Mononuclear cell (primary cell): ENCODE data around the gene RBM46. TPM values are rescaled to one million over a fixed set of nuclear protein-coding genes. Genes with fewer than 3 reads are reported as not detected.
A peak's percentile ranks its signal among the peaks of the same experiment; 100 is the strongest.

Experiments used
- H3K27me3 ChIP-seq: 2 replicates; pipeline ENCODE4 v1.6.0; 2011; ENCODE audit warnings: low read length, control low read depth; ENCODE audit not compliant: insufficient read depth
- H3K4me1 ChIP-seq: 2 replicates; pipeline ENCODE4 v1.5.1; 2011; ENCODE audit warnings: mild to moderate bottlenecking, low read length, control low read depth; ENCODE audit not compliant: insufficient read depth
- H3K4me3 ChIP-seq: 2 replicates; pipeline ENCODE4 v1.5.1; 2011; ENCODE audit warnings: mild to moderate bottlenecking, low read length, moderate library complexity
- H3K9me3 ChIP-seq: 2 replicates; pipeline ENCODE4 v1.5.1; 2011; ENCODE audit warnings: low read depth, mild to moderate bottlenecking, control low read depth, low read length
- total RNA-seq: library from RNA; depleted of rRNA; stranded (reverse); fragments of >200 nt; gene quantifications from one replicate; pipeline ENCODE4 v1.2.3, GENCODE V29; 2012

The RBM46 gene, protein sequence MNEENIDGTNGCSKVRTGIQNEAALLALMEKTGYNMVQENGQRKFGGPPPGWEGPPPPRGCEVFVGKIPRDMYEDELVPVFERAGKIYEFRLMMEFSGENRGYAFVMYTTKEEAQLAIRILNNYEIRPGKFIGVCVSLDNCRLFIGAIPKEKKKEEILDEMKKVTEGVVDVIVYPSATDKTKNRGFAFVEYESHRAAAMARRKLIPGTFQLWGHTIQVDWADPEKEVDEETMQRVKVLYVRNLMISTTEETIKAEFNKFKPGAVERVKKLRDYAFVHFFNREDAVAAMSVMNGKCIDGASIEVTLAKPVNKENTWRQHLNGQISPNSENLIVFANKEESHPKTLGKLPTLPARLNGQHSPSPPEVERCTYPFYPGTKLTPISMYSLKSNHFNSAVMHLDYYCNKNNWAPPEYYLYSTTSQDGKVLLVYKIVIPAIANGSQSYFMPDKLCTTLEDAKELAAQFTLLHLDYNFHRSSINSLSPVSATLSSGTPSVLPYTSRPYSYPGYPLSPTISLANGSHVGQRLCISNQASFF
- total RNA-seq, result not detected

DNA sequence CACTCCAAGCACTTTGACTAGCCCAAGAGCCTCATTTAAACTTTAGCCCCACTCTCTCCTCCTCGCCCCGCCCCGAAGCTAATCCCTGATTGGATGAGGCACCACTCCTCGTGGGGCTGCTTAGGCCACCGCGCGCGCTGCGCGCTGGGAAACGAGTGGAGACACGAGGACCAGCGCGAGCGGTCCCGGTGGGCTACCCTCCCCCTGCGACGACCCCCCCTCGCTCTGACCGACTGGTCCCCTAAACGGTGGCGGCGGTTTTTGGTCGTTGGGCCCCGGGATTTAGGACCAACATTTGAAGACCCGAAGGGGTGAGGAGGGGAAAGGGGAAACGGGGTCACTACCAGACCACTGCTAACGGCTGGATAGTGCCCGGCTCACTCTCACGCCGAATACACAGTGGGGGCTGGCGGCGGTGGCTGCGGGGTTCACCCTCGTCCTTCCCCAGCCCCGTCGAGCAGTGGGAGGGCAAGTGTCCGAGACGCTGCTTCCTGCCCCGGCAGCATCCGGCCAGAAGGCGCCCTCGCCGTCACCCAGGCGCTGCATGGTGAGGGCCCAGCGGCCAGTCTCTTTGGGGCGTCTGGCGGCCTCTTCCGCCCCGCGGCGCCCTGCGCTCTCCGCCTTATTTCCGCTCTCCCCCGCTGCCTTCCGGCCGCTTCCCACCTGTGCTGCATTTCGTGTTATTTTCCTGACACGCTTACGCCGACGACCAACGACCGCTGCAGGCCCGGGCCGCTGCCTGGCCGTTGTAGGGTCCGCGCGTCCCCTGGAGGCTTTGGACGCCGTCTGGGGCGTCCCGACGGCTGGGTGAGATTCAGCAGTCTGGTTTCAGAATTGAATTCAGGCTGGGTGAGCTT is at the start of gene RBM46:
Gene RBM46 (plus strand): TSS at position 147 of the 857 bp plus-strand sequence. CDS start 15,481 bp downstream, outside the sequence.
- H3K4me1 ChIP-seq, result no peaks in the 10 kb centered on the region
- H3K4me3 ChIP-seq, result no peak within 1 kb of the TSS
- H3K27me3 ChIP-seq, result no peaks in the 10 kb centered on the region
- H3K9me3 ChIP-seq, result no peaks in the 10 kb centered on the region

DNA sequence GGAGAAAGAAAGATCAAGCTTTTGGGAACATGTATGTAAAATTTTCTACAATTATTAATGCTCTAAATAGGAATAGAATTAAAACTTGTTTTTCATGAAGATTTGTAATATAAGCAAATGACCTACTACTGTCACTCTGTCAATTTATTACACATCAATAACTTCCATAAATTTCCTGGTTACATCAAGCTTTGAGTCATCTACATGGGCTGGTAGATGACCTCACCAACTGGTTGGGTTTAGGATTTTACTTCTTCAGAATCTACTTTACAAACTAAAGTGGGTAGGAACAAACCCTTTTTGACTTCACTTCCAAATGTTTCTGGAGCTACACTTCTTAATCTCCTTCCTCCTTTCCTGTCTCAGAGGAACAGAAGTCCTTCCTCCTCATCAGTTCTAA is 49.3 kb upstream of the RBM46 start:
- peaks cover 3% of the 10 kb centered on the region for H3K27me3 ChIP-seq

DNA sequence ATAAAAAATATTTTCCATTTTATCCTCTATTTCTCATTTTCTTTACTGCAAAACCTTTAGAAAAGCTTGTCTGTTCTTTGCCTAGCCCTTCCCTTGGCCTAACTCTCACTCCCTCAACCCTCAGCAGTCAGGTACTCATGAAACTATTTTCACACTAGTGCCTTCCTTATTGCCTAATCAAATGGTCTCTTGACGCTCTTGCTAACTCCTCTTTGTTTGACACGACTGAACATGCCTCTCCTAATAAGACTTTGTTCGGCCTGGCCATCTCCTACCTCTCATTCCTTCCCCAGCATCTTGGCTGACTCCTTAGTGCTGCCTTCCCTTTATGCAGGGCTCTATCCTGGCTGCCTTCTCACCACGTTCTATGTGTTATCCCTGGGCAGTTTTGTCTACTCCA is 48.4 kb upstream of the RBM46 start:
- Histone ChIP-seq H3K4me1 (no peaks in the 10 kb centered on the region), H3K4me3 (no peak overlapping the region), H3K27me3 (peaks cover 3% of the 10 kb centered on the region), H3K9me3 (no peaks in the 10 kb centered on the region)

More for the DNA sequence above, 49.3 kb upstream of the RBM46 start:
- no peaks in the 10 kb centered on the region for H3K4me1 ChIP-seq
- no peaks in the 10 kb centered on the region for H3K9me3 ChIP-seq
- no peak overlapping the region for H3K4me3 ChIP-seq

DNA sequence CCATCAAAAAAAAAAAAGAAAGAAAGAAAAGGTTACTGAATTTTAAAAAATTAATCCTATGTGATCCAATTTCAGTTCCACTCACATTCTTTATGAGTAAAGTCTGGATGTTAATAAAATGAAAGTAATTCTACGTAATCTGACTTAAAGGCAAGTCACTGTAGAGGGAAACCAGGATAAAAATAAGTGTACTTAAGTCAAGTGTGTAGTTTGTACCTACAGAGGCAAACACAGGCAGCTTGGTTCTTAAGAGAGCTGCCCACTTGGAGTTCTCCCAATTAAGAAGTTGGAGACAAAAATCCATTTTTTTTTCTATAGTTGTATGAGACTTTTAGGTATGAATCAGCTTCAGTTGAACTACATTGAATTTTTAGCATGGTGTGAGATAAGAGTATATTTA is 44.3 kb upstream of the RBM46 start:
- Histone ChIP-seq H3K9me3 (no peaks in the 10 kb centered on the region), H3K4me3 (no peak overlapping the region), H3K4me1 (no peaks in the 10 kb centered on the region), H3K27me3 (peaks cover 26% of the 10 kb centered on the region)

DNA sequence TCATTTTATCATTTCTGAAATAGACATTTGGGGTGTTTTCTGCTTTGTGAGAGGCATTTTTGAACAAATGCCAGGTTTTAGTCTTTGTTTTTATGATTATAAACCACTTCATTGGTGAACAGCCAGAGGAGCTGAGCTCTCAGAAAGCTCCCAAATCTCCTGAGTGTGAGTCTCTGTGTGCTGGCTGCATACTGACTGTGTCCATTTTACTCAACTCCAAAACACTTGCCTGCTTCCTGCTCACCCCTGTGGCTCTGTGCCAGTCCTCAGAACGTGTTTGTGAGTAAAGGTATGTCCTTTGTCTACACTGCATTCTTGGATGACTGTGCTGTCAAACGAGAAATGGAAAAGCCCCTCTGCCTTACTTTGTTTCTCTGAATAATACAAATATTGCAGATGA is 42.6 kb upstream of the RBM46 start:
- Histone ChIP-seq H3K27me3 (peaks cover 38% of the 10 kb centered on the region), H3K4me1 (peaks cover 4% of the 10 kb centered on the region), H3K4me3 (no peak overlapping the region), H3K9me3 (no peaks in the 10 kb centered on the region)

DNA sequence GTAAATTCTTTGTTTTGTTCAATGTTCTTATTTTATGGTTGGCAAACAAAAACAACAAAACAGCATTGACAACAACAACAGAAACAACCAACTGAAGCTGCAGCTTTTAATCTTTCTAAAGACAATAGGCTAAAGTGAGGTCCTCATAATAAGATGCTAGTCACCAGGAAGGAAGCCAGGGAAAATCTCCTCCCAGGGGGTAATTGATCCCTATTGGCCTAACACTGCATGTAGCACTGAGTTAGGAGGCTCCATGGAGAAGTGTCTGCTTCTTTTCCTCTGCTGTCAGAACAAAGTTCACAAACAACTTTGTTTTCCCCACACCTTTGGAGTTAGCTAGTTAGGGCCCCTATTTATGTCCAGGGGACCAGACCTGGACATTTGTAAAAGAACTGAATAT is 42.0 kb upstream of the RBM46 start:
- Histone ChIP-seq H3K4me3 (no peak overlapping the region), H3K27me3 (peaks cover 45% of the 10 kb centered on the region), H3K4me1 (peaks cover 11% of the 10 kb centered on the region)

DNA sequence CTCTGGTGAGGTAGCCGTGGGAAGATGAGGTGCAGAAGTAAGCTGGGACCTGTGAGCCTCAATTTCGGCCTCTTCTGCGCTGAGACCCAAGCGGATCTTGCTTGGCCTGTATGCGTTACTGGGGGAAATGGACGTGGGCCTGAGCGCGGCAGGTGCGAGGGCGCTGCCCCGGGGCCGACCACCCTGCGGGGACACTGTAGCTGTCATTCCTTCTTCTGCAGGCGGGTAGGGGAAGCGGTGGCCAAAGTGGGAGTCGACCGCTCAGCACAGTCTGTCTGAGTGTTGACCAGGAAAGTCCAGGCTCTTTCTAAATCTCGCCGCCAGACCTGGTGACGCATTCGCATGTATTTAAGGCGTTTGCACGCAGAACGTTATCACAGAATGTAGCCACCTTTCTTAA is 40.6 kb upstream of the RBM46 start:
- peaks cover 15% of the 10 kb centered on the region for H3K4me1 ChIP-seq
- H3K4me3 ChIP-seq, result no peak overlapping the region
- H3K27me3 ChIP-seq, result peaks cover 54% of the 10 kb centered on the region

More for the DNA sequence above, 42.0 kb upstream of the RBM46 start:
- H3K9me3 ChIP-seq, result no peaks in the 10 kb centered on the region

DNA sequence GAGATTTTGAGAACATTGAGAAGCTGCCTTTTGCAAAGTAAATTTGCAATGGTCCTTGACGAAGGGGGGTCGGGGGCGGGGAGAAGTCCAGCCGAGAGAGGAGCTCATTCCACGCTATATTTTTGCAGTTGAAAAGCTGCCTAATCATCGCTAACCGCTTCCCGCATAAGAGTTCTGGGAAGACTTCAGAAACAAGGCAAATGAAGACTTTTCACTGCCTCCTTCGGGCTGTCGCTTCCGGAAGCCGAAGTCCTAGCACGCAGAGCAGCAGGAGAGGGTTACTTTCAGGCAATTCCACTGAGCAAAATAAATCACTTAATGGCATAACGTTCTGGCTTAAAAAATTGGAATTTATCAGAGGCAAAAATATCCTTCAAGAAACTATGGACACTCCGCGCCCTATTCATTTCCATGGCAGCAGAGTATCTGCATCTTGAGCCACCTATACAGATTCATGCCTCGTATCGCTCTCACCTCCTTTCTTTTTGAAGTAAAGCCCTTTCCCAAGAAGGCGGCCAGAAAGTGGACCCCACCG is 39.9 kb upstream of the RBM46 start:
- peaks cover 15% of the 10 kb centered on the region for H3K4me1 ChIP-seq
- no peak overlapping the region for H3K4me3 ChIP-seq
- peaks cover 61% of the 10 kb centered on the region for H3K27me3 ChIP-seq
- H3K9me3 ChIP-seq, result no peaks in the 10 kb centered on the region

More for the DNA sequence above, 40.6 kb upstream of the RBM46 start:
- H3K9me3 ChIP-seq, result no peaks in the 10 kb centered on the region

DNA sequence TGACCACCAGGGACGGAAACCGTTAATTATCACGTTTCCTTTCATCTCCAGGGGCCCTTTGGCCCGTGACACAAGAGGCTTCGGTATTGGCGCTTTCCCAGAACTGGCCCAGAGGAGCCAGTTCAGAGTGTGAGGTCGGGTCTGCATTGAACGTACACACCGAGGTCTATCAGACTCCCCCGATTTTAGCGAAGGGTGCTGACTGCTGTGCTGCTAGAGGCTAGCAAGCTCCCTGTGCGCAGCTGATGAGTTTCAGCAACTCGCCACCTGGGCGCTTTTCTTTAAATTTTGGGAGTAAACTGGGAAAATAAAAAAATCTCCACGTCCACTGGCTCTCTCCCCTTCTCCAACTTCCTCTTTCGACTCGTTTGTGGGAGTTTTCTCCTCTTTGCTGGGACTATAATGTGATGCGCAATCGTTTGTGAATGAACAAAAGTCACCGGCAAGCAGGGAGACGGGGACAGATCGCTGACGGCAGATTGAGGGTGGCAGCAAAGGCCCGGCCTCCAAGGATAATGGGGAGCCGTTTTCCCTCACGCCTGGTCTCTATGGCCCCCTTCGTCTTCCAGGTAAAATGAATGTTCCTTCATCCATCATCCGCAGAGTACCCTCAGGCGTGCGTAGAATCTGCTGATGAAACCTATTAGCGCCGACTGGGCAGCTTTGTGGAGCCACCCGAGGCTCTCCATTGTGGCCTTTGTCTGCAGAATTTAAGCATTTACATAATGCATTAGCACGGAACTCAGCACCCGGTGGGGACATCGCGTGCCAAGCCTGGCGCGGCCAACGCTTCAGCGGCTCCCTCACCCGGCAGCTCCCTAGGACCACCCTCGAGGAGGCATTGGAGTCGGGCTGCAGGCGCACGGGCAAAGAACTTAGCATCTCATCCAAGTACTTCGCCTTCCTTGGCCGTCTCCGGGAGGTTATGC is 38.9 kb upstream of the RBM46 start:
- Histone ChIP-seq H3K4me3 (no peak overlapping the region), H3K9me3 (no peaks in the 10 kb centered on the region), H3K27me3 (peaks cover 69% of the 10 kb centered on the region), H3K4me1 (peaks cover 15% of the 10 kb centered on the region)

DNA sequence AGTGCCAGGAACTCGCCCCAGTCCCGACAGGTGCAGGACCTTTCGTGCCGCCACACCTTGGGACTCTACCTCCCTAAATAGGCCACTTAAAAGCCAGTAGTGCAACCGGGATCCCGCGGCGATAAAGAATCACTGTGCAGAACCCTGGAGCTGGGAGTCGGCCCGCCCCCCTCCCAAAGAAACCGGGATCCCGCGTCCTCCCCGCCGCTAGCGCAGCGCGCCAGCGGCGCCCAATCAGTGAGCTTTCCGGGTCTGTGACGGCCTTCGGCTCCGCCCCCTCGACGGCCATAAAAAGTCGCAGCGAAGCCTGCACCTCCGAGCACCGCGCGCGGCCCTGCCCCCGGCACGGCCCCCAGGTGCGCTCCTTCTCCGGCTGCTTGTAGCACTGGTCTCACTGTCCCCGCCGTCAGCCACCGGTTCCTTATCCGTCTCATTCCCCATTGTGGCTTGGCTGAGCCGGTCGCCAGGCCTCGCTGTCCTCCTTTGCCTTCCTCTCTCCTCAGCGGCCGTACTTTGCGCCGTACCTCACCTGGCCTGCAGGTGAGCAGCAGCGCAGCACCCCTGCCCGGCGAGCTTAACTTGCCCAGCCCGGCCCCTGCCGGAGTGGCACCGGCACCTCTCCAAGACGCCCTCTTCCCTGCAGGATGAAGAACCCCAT is 37.3 kb upstream of the RBM46 start, which contains the start of gene LRAT:
Gene LRAT (plus strand): TSS at position 318 of the 658 bp plus-strand sequence. CDS start 327 bp downstream, at position 645.
- Histone ChIP-seq H3K4me3 (peak within 1 kb of the TSS; percentile 24), H3K27me3 (peaks cover 74% of the 10 kb centered on the region), H3K9me3 (no peaks in the 10 kb centered on the region), H3K4me1 (peaks cover 15% of the 10 kb centered on the region)

DNA sequence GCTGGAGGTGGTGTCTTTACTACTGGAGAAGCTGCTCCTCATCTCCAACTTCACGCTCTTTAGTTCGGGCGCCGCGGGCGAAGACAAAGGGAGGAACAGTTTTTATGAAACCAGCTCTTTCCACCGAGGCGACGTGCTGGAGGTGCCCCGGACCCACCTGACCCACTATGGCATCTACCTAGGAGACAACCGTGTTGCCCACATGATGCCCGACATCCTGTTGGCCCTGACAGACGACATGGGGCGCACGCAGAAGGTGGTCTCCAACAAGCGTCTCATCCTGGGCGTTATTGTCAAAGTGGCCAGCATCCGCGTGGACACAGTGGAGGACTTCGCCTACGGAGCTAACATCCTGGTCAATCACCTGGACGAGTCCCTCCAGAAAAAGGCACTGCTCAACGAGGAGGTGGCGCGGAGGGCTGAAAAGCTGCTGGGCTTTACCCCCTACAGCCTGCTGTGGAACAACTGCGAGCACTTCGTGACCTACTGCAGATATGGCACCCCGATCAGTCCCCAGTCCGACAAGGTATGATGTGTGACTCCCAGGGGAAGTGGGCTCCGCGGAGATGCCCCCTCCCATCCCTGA is 36.6 kb upstream of the RBM46 start:
- Histone ChIP-seq H3K4me1 (peaks cover 15% of the 10 kb centered on the region), H3K27me3 (peaks cover 74% of the 10 kb centered on the region), H3K9me3 (no peaks in the 10 kb centered on the region), H3K4me3 (no peak overlapping the region)

DNA sequence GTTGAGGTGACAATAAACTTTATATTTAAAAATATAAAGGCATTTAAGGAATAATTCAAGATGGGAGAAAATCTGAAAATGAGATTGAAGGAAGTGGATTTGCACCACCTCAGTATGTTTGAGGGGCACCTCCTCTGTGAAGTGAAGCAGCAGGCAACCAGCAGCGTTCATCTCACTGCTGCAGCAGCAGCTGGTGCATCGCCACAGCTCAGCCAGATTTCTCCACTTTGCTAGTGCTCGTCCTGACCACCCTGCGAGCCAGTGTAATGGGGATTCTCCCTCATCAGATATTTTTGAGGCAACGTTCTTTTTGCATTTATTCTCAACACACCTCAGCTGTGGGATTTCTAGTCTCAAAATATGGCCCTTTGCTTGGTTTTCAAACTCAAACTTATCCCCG is 23.4 kb upstream of the RBM46 start:
- Histone ChIP-seq H3K27me3 (no peaks in the 10 kb centered on the region), H3K4me1 (no peaks in the 10 kb centered on the region), H3K4me3 (no peak overlapping the region), H3K9me3 (no peaks in the 10 kb centered on the region)

DNA sequence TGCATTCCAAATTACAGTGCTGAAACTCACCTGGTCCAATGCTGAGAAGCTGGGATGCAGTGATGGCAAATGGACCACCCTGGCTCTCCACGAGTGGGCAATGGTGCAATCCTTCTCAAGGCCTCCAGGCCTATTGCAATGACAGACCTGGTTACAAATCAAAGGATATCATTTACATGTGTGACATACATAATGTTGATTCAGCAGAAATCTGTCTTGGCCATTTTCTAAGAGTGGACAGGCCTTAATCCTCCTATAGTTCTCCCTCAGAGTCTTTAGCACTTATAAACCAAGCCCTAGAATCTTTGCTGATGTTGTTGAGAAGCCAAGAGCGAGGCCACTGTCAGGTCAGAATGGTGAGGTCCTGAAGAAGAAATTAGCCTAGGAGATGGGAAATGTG is 20.2 kb upstream of the RBM46 start:
- H3K4me1 ChIP-seq, result no peaks in the 10 kb centered on the region
- no peaks in the 10 kb centered on the region for H3K27me3 ChIP-seq
- H3K9me3 ChIP-seq, result no peaks in the 10 kb centered on the region
- H3K4me3 ChIP-seq, result no peak overlapping the region
